ENCODE results near the gene FCRL2. TPM values are rescaled to one million over a fixed set of nuclear protein-coding genes. Genes with fewer than 3 reads are reported as not detected.
"Not testable (repeated sequence)": the region's sequence is repeated elsewhere in the genome, so short reads cannot be mapped to it uniquely, and the experiment has no call there.

Gene FCRL2
- total RNA-seq, 1 donor from 2014 or later: not detected

- Mint-ChIP-seq H3K27ac (ENCODE audit: unreplicated experiment) (no peak overlapping the region), H3K36me3 (ENCODE audit: unreplicated experiment) (no peaks in the 10 kb centered on the region), H3K4me1 (ENCODE audit: unreplicated experiment) (no peaks in the 10 kb centered on the region), H3K4me3 (ENCODE audit: unreplicated experiment) (no peak overlapping the region), H3K9me3 (ENCODE audit: unreplicated experiment) (no peaks in the 10 kb centered on the region), H3K27me3 (ENCODE audit: unreplicated experiment) (no peaks in the 10 kb centered on the region)
- DNase-seq (ENCODE audit: extremely low spot score, unreplicated experiment): no peak
- no peak for TF ChIP-seq CTCF (IDR thresholded peaks at IDR 0.05)
Observed at GRCh38 chr1:157758018-157758417, 18.9 kb downstream of the FCRL2 start.

GRCh38 chr1:157753611-157754010 lies 23.3 kb downstream of the FCRL2 start:
- no peaks in the 10 kb centered on the region for H3K9me3 Mint-ChIP-seq (ENCODE audit: unreplicated experiment)
- TF ChIP-seq CTCF (IDR thresholded peaks at IDR 0.05): no peak
- no peak for DNase-seq (ENCODE audit: extremely low spot score, unreplicated experiment)
- H3K27me3 Mint-ChIP-seq (ENCODE audit: unreplicated experiment): no peaks in the 10 kb centered on the region
- no peak overlapping the region for H3K27ac Mint-ChIP-seq (ENCODE audit: unreplicated experiment)
- no peaks in the 10 kb centered on the region for H3K36me3 Mint-ChIP-seq (ENCODE audit: unreplicated experiment)
- no peaks in the 10 kb centered on the region for H3K4me1 Mint-ChIP-seq (ENCODE audit: unreplicated experiment)
- H3K4me3 Mint-ChIP-seq (ENCODE audit: unreplicated experiment): no peak overlapping the region

- Mint-ChIP-seq H3K4me1 (ENCODE audit: unreplicated experiment) (no peaks in the 10 kb centered on the region), H3K27me3 (ENCODE audit: unreplicated experiment) (no peaks in the 10 kb centered on the region), H3K27ac (ENCODE audit: unreplicated experiment) (no peak overlapping the region), H3K36me3 (ENCODE audit: unreplicated experiment) (no peaks in the 10 kb centered on the region), H3K4me3 (ENCODE audit: unreplicated experiment) (no peak overlapping the region), H3K9me3 (ENCODE audit: unreplicated experiment) (no peaks in the 10 kb centered on the region)
- DNase-seq (ENCODE audit: extremely low spot score, unreplicated experiment): no peak
- no peak for TF ChIP-seq CTCF (IDR thresholded peaks at IDR 0.05)
Observed at GRCh38 chr1:157751283-157751682, 25.6 kb downstream of the FCRL2 start.

- Mint-ChIP-seq H3K4me1 (ENCODE audit: unreplicated experiment) (no peaks in the 10 kb centered on the region), H3K36me3 (ENCODE audit: unreplicated experiment) (no peaks in the 10 kb centered on the region), H3K27ac (ENCODE audit: unreplicated experiment) (no peak overlapping the region), H3K27me3 (ENCODE audit: unreplicated experiment) (no peaks in the 10 kb centered on the region), H3K9me3 (ENCODE audit: unreplicated experiment) (no peaks in the 10 kb centered on the region), H3K4me3 (ENCODE audit: unreplicated experiment) (no peak overlapping the region)
- no peak for DNase-seq (ENCODE audit: extremely low spot score, unreplicated experiment)
- no peak for TF ChIP-seq CTCF (IDR thresholded peaks at IDR 0.05)
Observed at GRCh38 chr1:157748262-157748817, 28.6 kb downstream of the FCRL2 start.

GRCh38 chr1:157739229-157739901 lies 37.6 kb downstream of the FCRL2 start:
- no peaks in the 10 kb centered on the region for H3K36me3 Mint-ChIP-seq (ENCODE audit: unreplicated experiment)
- DNase-seq (ENCODE audit: extremely low spot score, unreplicated experiment): no peak
- H3K27ac Mint-ChIP-seq (ENCODE audit: unreplicated experiment): no peak overlapping the region
- no peak overlapping the region for H3K4me3 Mint-ChIP-seq (ENCODE audit: unreplicated experiment)
- no peaks in the 10 kb centered on the region for H3K4me1 Mint-ChIP-seq (ENCODE audit: unreplicated experiment)
- TF ChIP-seq CTCF (IDR thresholded peaks at IDR 0.05): no peak
- H3K27me3 Mint-ChIP-seq (ENCODE audit: unreplicated experiment): no peaks in the 10 kb centered on the region
- no peaks in the 10 kb centered on the region for H3K9me3 Mint-ChIP-seq (ENCODE audit: unreplicated experiment)

- not testable (repeated sequence) for DNase-seq (ENCODE audit: extremely low spot score, unreplicated experiment); H3K27ac Mint-ChIP-seq (ENCODE audit: unreplicated experiment); H3K4me1 Mint-ChIP-seq (ENCODE audit: unreplicated experiment); H3K27me3 Mint-ChIP-seq (ENCODE audit: unreplicated experiment); H3K4me3 Mint-ChIP-seq (ENCODE audit: unreplicated experiment); H3K9me3 Mint-ChIP-seq (ENCODE audit: unreplicated experiment); H3K36me3 Mint-ChIP-seq (ENCODE audit: unreplicated experiment)
Observed at GRCh38 chr1:157735991-157736390, 40.9 kb downstream of the FCRL2 start.
